ENCODE results near the gene HES4. TPM values are rescaled to one million over a fixed set of nuclear protein-coding genes. Genes with fewer than 3 reads are reported as not detected.
A peak's percentile ranks its signal among the peaks of the same experiment; 100 is the strongest.

HES4 gene
- total and polyA plus RNA-seq, 4 donors: 13.5 to 47.9 (median 27.1) TPM

- DNase-seq: peak; percentile 76 to 82 (median 77)
- peaks cover 0 to 6% (median 0%) of the 10 kb centered on the region in 5 donors for H3K4me1 ChIP-seq (ENCODE audit: control insufficient read depth in 5 of 5, insufficient read depth in 5 of 5, low read length in 5 of 5)
- H3K4me3 ChIP-seq: no peak overlapping the region
- WGBS, 2 donors: 3 to 5% methylated on average over 28 to 40 of the region's 40 CpGs
- peak; percentile 32 for TF ChIP-seq CTCF (IDR thresholded peaks at IDR 0.05; ENCODE audit: control extremely low read depth, extremely low read depth)
- ATAC-seq (ENCODE audit: insufficient read depth, low FRiP score): no peak
- no peak overlapping the region for H3K27ac ChIP-seq (ENCODE audit: low read depth in 1 of 2, low read length in 1 of 2)
- no peak overlapping the region for H3K9ac ChIP-seq (ENCODE audit: insufficient read depth in 1 of 2, low read length in 2 of 2)
- peaks cover 0 to 19% (median 0%) of the 10 kb centered on the region in 3 donors for H3K27me3 ChIP-seq (ENCODE audit: control insufficient read depth in 3 of 3, insufficient read depth in 3 of 3, low read length in 2 of 3)
- H3K36me3 ChIP-seq (ENCODE audit: control insufficient read depth in 4 of 4, insufficient read depth in 4 of 4, low read length in 4 of 4): no peaks in the 10 kb centered on the region
- peaks cover 0 to 2% (median 0%) of the 10 kb centered on the region in 4 donors for H3K9me3 ChIP-seq (ENCODE audit: control insufficient read depth in 4 of 4, insufficient read depth in 3 of 4, low read length in 3 of 4)
Observed at GRCh38 chr1:975896-976683, 23.8 kb downstream of the HES4 start.

GRCh38 chr1:975365-975764 lies 24.5 kb downstream of the HES4 start:
- 65 to 82% methylated on average over 7 to 9 of the region's 9 CpGs for WGBS, 2 donors
- Histone ChIP-seq H3K27me3 (ENCODE audit: control insufficient read depth in 3 of 3, insufficient read depth in 3 of 3, low read length in 2 of 3) (peaks cover 0 to 25% (median 1%) of the 10 kb centered on the region in 3 donors), H3K4me1 (ENCODE audit: control insufficient read depth in 5 of 5, insufficient read depth in 5 of 5, low read length in 5 of 5) (peaks cover 0 to 6% (median 0%) of the 10 kb centered on the region in 5 donors), H3K9me3 (ENCODE audit: control insufficient read depth in 4 of 4, insufficient read depth in 3 of 4, low read length in 3 of 4) (peaks cover 0 to 2% (median 0%) of the 10 kb centered on the region in 4 donors), H3K4me3 (no peak overlapping the region), H3K27ac (ENCODE audit: low read depth in 1 of 2, low read length in 1 of 2) (no peak overlapping the region), H3K36me3 (ENCODE audit: control insufficient read depth in 4 of 4, insufficient read depth in 4 of 4, low read length in 4 of 4) (no peaks in the 10 kb centered on the region), H3K9ac (ENCODE audit: insufficient read depth in 1 of 2, low read length in 2 of 2) (no peak overlapping the region)
- no peak for TF ChIP-seq CTCF (IDR thresholded peaks at IDR 0.05; ENCODE audit: control extremely low read depth, extremely low read depth)
- DNase-seq: no peak
- ATAC-seq (ENCODE audit: insufficient read depth, low FRiP score): no peak

- no peak for TF ChIP-seq CTCF (IDR thresholded peaks at IDR 0.05; ENCODE audit: control extremely low read depth, extremely low read depth)
- DNase-seq (no peak), ATAC-seq (ENCODE audit: insufficient read depth, low FRiP score) (no peak)
- 72 to 81% methylated on average over 17 of the region's 17 CpGs for WGBS, 2 donors
- Histone ChIP-seq H3K36me3 (ENCODE audit: control insufficient read depth in 4 of 4, insufficient read depth in 4 of 4, low read length in 4 of 4) (no peaks in the 10 kb centered on the region), H3K9me3 (ENCODE audit: control insufficient read depth in 4 of 4, insufficient read depth in 3 of 4, low read length in 3 of 4) (no peaks in the 10 kb centered on the region), H3K9ac (ENCODE audit: insufficient read depth in 1 of 2, low read length in 2 of 2) (no peak overlapping the region), H3K4me1 (ENCODE audit: control insufficient read depth in 5 of 5, insufficient read depth in 5 of 5, low read length in 5 of 5) (peaks cover 0 to 6% (median 0%) of the 10 kb centered on the region in 5 donors), H3K27ac (ENCODE audit: low read depth in 1 of 2, low read length in 1 of 2) (no peak overlapping the region), H3K4me3 (no peak overlapping the region), H3K27me3 (ENCODE audit: control insufficient read depth in 3 of 3, insufficient read depth in 3 of 3, low read length in 2 of 3) (peaks cover 0 to 31% (median 6%) of the 10 kb centered on the region in 3 donors)
Observed at GRCh38 chr1:974687-975328, 25.1 kb downstream of the HES4 start.
